HG03520 (cell line): Measurements from ENCODE around the gene SUSD4.
"Not testable (repeated sequence)": the region's sequence is repeated elsewhere in the genome, so short reads cannot be mapped to it uniquely, and the experiment has no call there.

Experiments used
- ATAC-seq: cut with Tn5 transposase; IDR thresholded peaks from one replicate; pipeline ENCODE4 v1.9.1; 2021; ENCODE audit warnings: mild to moderate bottlenecking, moderate library complexity; ENCODE audit not compliant: unreplicated experiment

SUSD4 gene

GRCh38 chr1:223363856-223364684 is at the start of gene SUSD4:
Gene SUSD4 (minus strand): TSS chr1:223364176. CDS start chr1:223363425, 751 bp downstream.
- ATAC-seq, result no peak

- no peak for ATAC-seq
These were observed 49.2 kb upstream of the SUSD4 start for GRCh38 chr1:223413216-223413615.

- no peak for ATAC-seq
These were observed 47.7 kb upstream of the SUSD4 start for GRCh38 chr1:223411710-223412109.

GRCh38 chr1:223411309-223411708 is 47.3 kb upstream of the SUSD4 start:
- ATAC-seq, result no peak

GRCh38 chr1:223410036-223410435 is 46.1 kb upstream of the SUSD4 start:
- ATAC-seq, result no peak

- no peak for ATAC-seq
These were observed 41.5 kb upstream of the SUSD4 start for GRCh38 chr1:223405507-223405906.

GRCh38 chr1:223403184-223403815 is 39.3 kb upstream of the SUSD4 start:
- ATAC-seq, result no peak

- ATAC-seq, result no peak
These were observed 38.8 kb upstream of the SUSD4 start for GRCh38 chr1:223402790-223403142.

- no peak for ATAC-seq
These were observed 38.2 kb upstream of the SUSD4 start for GRCh38 chr1:223401873-223402789.

GRCh38 chr1:223399393-223399792 is 35.4 kb upstream of the SUSD4 start:
- ATAC-seq, result not testable (repeated sequence)

GRCh38 chr1:223394706-223395105 is 30.7 kb upstream of the SUSD4 start:
- ATAC-seq, result no peak

GRCh38 chr1:223394242-223394641 is 30.3 kb upstream of the SUSD4 start:
- ATAC-seq, result no peak

GRCh38 chr1:223393275-223394214 is 29.6 kb upstream of the SUSD4 start, which contains the start of gene CCDC185:
Gene CCDC185 (plus strand): TSS chr1:223393415. CDS start chr1:223393476, 61 bp downstream.
- no peak for ATAC-seq

GRCh38 chr1:223390618-223391017 is 26.6 kb upstream of the SUSD4 start:
- ATAC-seq, result no peak

GRCh38 chr1:223386013-223386412 is 22.0 kb upstream of the SUSD4 start:
- no peak for ATAC-seq

GRCh38 chr1:223378754-223379153 is 14.8 kb upstream of the SUSD4 start:
- no peak for ATAC-seq

GRCh38 chr1:223374064-223374610 is 10.2 kb upstream of the SUSD4 start:
- no peak for ATAC-seq

- no peak for ATAC-seq
These were observed 858 bp upstream of the SUSD4 start for GRCh38 chr1:223364685-223365382.
